ENCODE results near the gene ZNF462.

The ZNF462 gene

GRCh38 chr9:106920091-106920490, 57.1 kb downstream of the ZNF462 start:
- Histone ChIP-seq H3K9ac (ENCODE audit: low read length) (no peak overlapping the region), H3K4me3 (ENCODE audit: low read depth in 1 of 2, low read length in 2 of 2) (no peak overlapping the region), H3K36me3 (ENCODE audit: insufficient read depth, low read length) (peaks cover 17% of the 10 kb centered on the region), H3K27ac (ENCODE audit: low read depth, low read length) (peak overlapping the region; percentile 57), H3K27me3 (ENCODE audit: control insufficient read depth in 1 of 2, insufficient read depth in 2 of 2, low read length in 2 of 2) (no peaks in the 10 kb centered on the region), H3K4me1 (ENCODE audit: insufficient read depth, low read length) (peaks cover 62% of the 10 kb centered on the region), H3K9me3 (ENCODE audit: low read length) (no peaks in the 10 kb centered on the region)

DNA sequence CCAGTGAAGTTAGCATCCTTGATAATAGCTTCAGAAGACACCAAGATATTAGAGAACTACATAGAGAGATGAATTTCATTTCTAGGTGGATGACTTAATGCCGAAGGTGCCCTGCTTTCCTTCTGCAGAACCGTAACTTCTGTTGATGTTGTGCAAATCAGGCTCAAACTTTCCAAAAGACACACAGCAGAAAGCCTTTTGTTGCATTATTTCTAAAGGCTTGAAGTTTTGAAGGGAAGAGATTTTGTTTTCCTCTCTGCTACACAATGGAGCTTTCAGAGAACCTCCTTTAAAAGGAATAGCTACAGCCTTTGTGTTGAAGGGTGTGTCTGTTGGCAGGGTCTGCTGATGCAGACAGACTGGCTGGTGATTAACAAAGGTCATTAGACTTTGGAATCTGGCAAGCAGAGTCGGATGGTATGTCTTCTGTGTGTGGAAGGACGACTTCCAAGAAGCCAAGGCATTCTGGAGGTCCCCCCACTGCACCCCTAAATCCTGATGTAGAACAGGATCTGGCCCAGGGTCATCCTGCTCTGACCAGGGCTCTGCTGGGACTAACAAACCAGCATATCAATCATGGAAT, 57.8 kb downstream of the ZNF462 start:
- H3K27ac ChIP-seq (ENCODE audit: low read depth, low read length) = peak overlapping the region; percentile 67
- no peak overlapping the region for H3K9ac ChIP-seq (ENCODE audit: low read length)
- H3K27me3 ChIP-seq (ENCODE audit: control insufficient read depth in 1 of 2, insufficient read depth in 2 of 2, low read length in 2 of 2) = no peaks in the 10 kb centered on the region
- H3K9me3 ChIP-seq (ENCODE audit: low read length) = no peaks in the 10 kb centered on the region
- H3K36me3 ChIP-seq (ENCODE audit: insufficient read depth, low read length) = peaks cover 23% of the 10 kb centered on the region
- H3K4me1 ChIP-seq (ENCODE audit: insufficient read depth, low read length) = peaks cover 56% of the 10 kb centered on the region
- H3K4me3 ChIP-seq (ENCODE audit: low read depth in 1 of 2, low read length in 2 of 2) = peak overlapping the region in 1 of 2 donors; percentile 3

GRCh38 chr9:106921341-106921899, 58.5 kb downstream of the ZNF462 start:
- peaks cover 28% of the 10 kb centered on the region for H3K36me3 ChIP-seq (ENCODE audit: insufficient read depth, low read length)
- H3K9me3 ChIP-seq (ENCODE audit: low read length) = no peaks in the 10 kb centered on the region
- no peak overlapping the region for H3K9ac ChIP-seq (ENCODE audit: low read length)
- H3K4me3 ChIP-seq (ENCODE audit: low read depth in 1 of 2, low read length in 2 of 2) = peak overlapping the region in 1 of 2 donors; percentile 3
- peaks cover 50% of the 10 kb centered on the region for H3K4me1 ChIP-seq (ENCODE audit: insufficient read depth, low read length)
- H3K27me3 ChIP-seq (ENCODE audit: control insufficient read depth in 1 of 2, insufficient read depth in 2 of 2, low read length in 2 of 2) = no peaks in the 10 kb centered on the region
- H3K27ac ChIP-seq (ENCODE audit: low read depth, low read length) = peak overlapping the region; percentile 67

DNA sequence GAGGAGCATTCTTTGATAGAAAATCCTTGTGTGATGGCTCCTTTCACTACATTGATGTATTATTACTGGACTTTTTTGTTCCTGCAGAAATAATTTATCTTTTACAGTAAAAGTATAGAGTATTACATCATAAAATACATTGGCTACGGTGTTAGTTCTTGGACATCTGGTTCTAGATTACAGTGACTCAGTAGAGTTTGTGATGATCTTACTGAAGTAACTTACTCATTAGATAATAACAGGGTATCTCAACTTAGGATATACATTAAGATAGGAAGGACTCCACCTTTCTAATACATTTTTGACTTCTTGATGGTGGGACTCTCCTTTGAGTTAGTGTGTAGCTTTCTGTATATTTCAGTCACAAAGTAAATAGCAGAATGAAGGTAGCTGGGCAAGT, 59.1 kb downstream of the ZNF462 start:
- no peak overlapping the region for H3K27ac ChIP-seq (ENCODE audit: low read depth, low read length)
- no peaks in the 10 kb centered on the region for H3K9me3 ChIP-seq (ENCODE audit: low read length)
- H3K4me1 ChIP-seq (ENCODE audit: insufficient read depth, low read length) = peaks cover 44% of the 10 kb centered on the region
- H3K4me3 ChIP-seq (ENCODE audit: low read depth in 1 of 2, low read length in 2 of 2) = peak overlapping the region in 1 of 2 donors; percentile 3
- no peak overlapping the region for H3K9ac ChIP-seq (ENCODE audit: low read length)
- H3K36me3 ChIP-seq (ENCODE audit: insufficient read depth, low read length) = peaks cover 32% of the 10 kb centered on the region
- no peaks in the 10 kb centered on the region for H3K27me3 ChIP-seq (ENCODE audit: control insufficient read depth in 1 of 2, insufficient read depth in 2 of 2, low read length in 2 of 2)

DNA sequence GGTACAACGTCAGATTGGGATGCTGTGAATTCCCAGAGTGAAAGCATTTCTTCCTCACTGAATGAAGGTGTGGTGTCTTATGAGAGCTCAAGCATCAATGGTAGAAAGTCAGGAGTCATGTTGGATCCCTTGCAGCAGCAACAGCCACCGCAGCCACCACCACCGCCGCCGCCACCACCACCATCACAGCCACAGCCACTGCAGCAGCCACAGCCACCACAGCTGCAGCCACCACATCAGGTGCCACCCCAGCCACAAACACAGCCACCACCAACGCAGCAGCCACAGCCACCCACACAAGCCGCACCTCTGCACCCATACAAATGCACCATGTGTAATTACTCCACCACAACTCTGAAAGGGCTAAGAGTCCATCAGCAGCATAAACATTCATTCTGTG, 62.4 kb downstream of the ZNF462 start:
- Histone ChIP-seq H3K27me3 (ENCODE audit: control insufficient read depth in 1 of 2, insufficient read depth in 2 of 2, low read length in 2 of 2) (no peaks in the 10 kb centered on the region), H3K27ac (ENCODE audit: low read depth, low read length) (no peak overlapping the region), H3K4me1 (ENCODE audit: insufficient read depth, low read length) (peaks cover 43% of the 10 kb centered on the region), H3K9me3 (ENCODE audit: low read length) (no peaks in the 10 kb centered on the region), H3K9ac (ENCODE audit: low read length) (no peak overlapping the region), H3K4me3 (ENCODE audit: low read depth in 1 of 2, low read length in 2 of 2) (no peak overlapping the region), H3K36me3 (ENCODE audit: insufficient read depth, low read length) (peaks cover 52% of the 10 kb centered on the region)

DNA sequence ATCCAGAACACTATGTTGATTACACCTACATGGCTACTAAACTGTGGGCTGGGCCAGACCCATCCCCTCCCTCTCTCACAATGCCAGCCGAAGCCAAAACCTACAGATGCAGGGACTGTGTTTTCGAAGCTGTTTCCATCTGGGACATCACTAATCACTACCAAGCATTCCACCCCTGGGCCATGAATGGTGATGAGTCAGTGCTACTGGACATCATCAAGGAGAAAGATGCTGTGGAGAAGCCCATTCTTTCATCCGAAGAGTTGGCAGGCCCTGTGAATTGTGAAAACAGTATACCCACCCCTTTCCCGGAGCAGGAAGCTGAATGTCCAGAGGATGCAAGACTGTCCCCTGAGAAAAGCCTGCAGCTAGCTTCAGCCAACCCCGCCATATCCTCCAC, 65.0 kb downstream of the ZNF462 start:
- H3K4me1 ChIP-seq (ENCODE audit: insufficient read depth, low read length) = peaks cover 18% of the 10 kb centered on the region
- no peaks in the 10 kb centered on the region for H3K9me3 ChIP-seq (ENCODE audit: low read length)
- no peak overlapping the region for H3K4me3 ChIP-seq (ENCODE audit: low read depth in 1 of 2, low read length in 2 of 2)
- H3K9ac ChIP-seq (ENCODE audit: low read length) = no peak overlapping the region
- H3K27ac ChIP-seq (ENCODE audit: low read depth, low read length) = no peak overlapping the region
- no peaks in the 10 kb centered on the region for H3K27me3 ChIP-seq (ENCODE audit: control insufficient read depth in 1 of 2, insufficient read depth in 2 of 2, low read length in 2 of 2)
- peaks cover 75% of the 10 kb centered on the region for H3K36me3 ChIP-seq (ENCODE audit: insufficient read depth, low read length)

DNA sequence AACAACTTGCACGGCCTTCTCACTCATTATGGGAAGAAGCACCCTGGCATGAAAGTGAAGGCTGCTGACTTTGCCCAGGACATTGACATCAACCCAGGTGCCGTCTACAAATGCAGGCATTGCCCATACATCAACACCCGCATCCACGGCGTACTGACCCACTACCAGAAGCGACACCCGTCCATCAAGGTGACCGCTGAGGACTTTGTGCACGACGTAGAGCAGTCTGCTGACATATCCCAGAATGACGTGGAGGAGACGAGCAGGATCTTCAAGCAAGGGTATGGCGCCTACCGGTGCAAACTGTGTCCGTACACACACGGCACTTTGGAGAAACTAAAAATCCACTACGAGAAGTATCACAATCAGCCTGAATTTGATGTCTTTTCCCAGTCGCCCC, 65.4 kb downstream of the ZNF462 start:
- H3K9ac ChIP-seq (ENCODE audit: low read length) = no peak overlapping the region
- H3K27ac ChIP-seq (ENCODE audit: low read depth, low read length) = no peak overlapping the region
- peaks cover 14% of the 10 kb centered on the region for H3K4me1 ChIP-seq (ENCODE audit: insufficient read depth, low read length)
- H3K9me3 ChIP-seq (ENCODE audit: low read length) = no peaks in the 10 kb centered on the region
- no peaks in the 10 kb centered on the region for H3K27me3 ChIP-seq (ENCODE audit: control insufficient read depth in 1 of 2, insufficient read depth in 2 of 2, low read length in 2 of 2)
- peaks cover 76% of the 10 kb centered on the region for H3K36me3 ChIP-seq (ENCODE audit: insufficient read depth, low read length)
- H3K4me3 ChIP-seq (ENCODE audit: low read depth in 1 of 2, low read length in 2 of 2) = no peak overlapping the region

GRCh38 chr9:106929471-106930177, 66.7 kb downstream of the ZNF462 start:
- peaks cover 74% of the 10 kb centered on the region for H3K36me3 ChIP-seq (ENCODE audit: insufficient read depth, low read length)
- H3K9me3 ChIP-seq (ENCODE audit: low read length) = no peaks in the 10 kb centered on the region

GRCh38 chr9:106930477-106930876, 67.5 kb downstream of the ZNF462 start:
- no peaks in the 10 kb centered on the region for H3K9me3 ChIP-seq (ENCODE audit: low read length)

More at GRCh38 chr9:106929471-106930177, 66.7 kb downstream of the ZNF462 start:
- H3K27ac ChIP-seq (ENCODE audit: low read depth, low read length) = peak overlapping the region; percentile 10
- H3K27me3 ChIP-seq (ENCODE audit: control insufficient read depth in 1 of 2, insufficient read depth in 2 of 2, low read length in 2 of 2) = no peaks in the 10 kb centered on the region
- H3K4me3 ChIP-seq (ENCODE audit: low read depth in 1 of 2, low read length in 2 of 2) = no peak overlapping the region
- H3K9ac ChIP-seq (ENCODE audit: low read length) = no peak overlapping the region
- peaks cover 14% of the 10 kb centered on the region for H3K4me1 ChIP-seq (ENCODE audit: insufficient read depth, low read length)

GRCh38 chr9:106931466-106931865, 68.5 kb downstream of the ZNF462 start:
- Histone ChIP-seq H3K4me1 (ENCODE audit: insufficient read depth, low read length) (peaks cover 14% of the 10 kb centered on the region), H3K27ac (ENCODE audit: low read depth, low read length) (no peak overlapping the region), H3K9me3 (ENCODE audit: low read length) (no peaks in the 10 kb centered on the region), H3K27me3 (ENCODE audit: control insufficient read depth in 1 of 2, insufficient read depth in 2 of 2, low read length in 2 of 2) (no peaks in the 10 kb centered on the region), H3K9ac (ENCODE audit: low read length) (no peak overlapping the region), H3K4me3 (ENCODE audit: low read depth in 1 of 2, low read length in 2 of 2) (no peak overlapping the region), H3K36me3 (ENCODE audit: insufficient read depth, low read length) (peaks cover 74% of the 10 kb centered on the region)

More at GRCh38 chr9:106930477-106930876, 67.5 kb downstream of the ZNF462 start:
- H3K4me3 ChIP-seq (ENCODE audit: low read depth in 1 of 2, low read length in 2 of 2) = no peak overlapping the region
- no peaks in the 10 kb centered on the region for H3K27me3 ChIP-seq (ENCODE audit: control insufficient read depth in 1 of 2, insufficient read depth in 2 of 2, low read length in 2 of 2)
- peaks cover 73% of the 10 kb centered on the region for H3K36me3 ChIP-seq (ENCODE audit: insufficient read depth, low read length)
- H3K9ac ChIP-seq (ENCODE audit: low read length) = no peak overlapping the region
- H3K4me1 ChIP-seq (ENCODE audit: insufficient read depth, low read length) = peaks cover 14% of the 10 kb centered on the region
- H3K27ac ChIP-seq (ENCODE audit: low read depth, low read length) = no peak overlapping the region

DNA sequence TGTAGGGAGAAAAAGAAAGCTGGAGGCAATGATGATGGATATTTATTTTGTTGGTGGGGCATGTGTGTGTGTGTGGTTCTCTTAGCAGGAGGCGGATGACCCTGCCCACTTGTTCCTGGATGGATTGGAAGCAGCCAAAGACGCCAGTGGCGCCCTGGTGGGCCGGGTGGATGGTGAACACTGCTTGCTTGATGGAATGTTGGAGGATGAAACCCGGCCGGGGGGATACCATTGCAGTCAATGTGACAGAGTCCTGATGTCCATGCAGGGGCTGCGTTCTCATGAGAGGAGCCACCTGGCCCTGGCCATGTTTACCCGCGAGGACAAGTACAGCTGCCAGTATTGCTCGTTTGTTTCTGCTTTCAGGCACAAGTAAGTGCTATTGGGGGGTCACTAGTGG, 69.2 kb downstream of the ZNF462 start:
- Histone ChIP-seq H3K4me3 (ENCODE audit: low read depth in 1 of 2, low read length in 2 of 2) (no peak overlapping the region), H3K27me3 (ENCODE audit: control insufficient read depth in 1 of 2, insufficient read depth in 2 of 2, low read length in 2 of 2) (no peaks in the 10 kb centered on the region), H3K9me3 (ENCODE audit: low read length) (no peaks in the 10 kb centered on the region), H3K27ac (ENCODE audit: low read depth, low read length) (no peak overlapping the region), H3K9ac (ENCODE audit: low read length) (no peak overlapping the region), H3K4me1 (ENCODE audit: insufficient read depth, low read length) (peaks cover 14% of the 10 kb centered on the region), H3K36me3 (ENCODE audit: insufficient read depth, low read length) (peaks cover 73% of the 10 kb centered on the region)

Data from muscle layer of colon (tissue), 2 donors.